HL-60 (cell line): Measurements from ENCODE around the gene PRPF40B.
"Not testable (repeated sequence)": the region's sequence is repeated elsewhere in the genome, so short reads cannot be mapped to it uniquely, and the experiment has no call there.

ENCODE experiments used
- DNase-seq, 2 experiments: peaks; one replicate each; pipeline ENCODE4 v3.0.0-alpha.2; 2010 to 2020; ENCODE audit warnings: low read depth in 1 of 2, low spot score in 1 of 2
- H3K27ac ChIP-seq: fragments of 250-450 bp; sonication (Bioruptor Pico); replicated peaks from 2 replicates; pipeline ENCODE4 v1.5.1; 2020; ENCODE audit warnings: mild to moderate bottlenecking, moderate library complexity
- H3K27me3 ChIP-seq: fragments of 250-450 bp; sonication (Bioruptor Pico); 2 replicates; pipeline ENCODE4 v1.5.1; 2021; ENCODE audit warnings: mild to moderate bottlenecking, moderate library complexity; ENCODE audit not compliant: insufficient read depth, poor library complexity, severe bottlenecking
- H3K4me3 ChIP-seq: replicated peaks from 2 replicates; pipeline ENCODE4 v1.5.1; 2011; ENCODE audit warnings: mild to moderate bottlenecking, control low read depth, low read length; ENCODE audit not compliant: insufficient read depth
- GABPA ChIP-seq: IDR thresholded peaks from 2 replicates; pipeline ENCODE4 v1.6.1; 2012; ENCODE audit warnings: low read depth
- POLR2AphosphoS5 ChIP-seq: IDR thresholded peaks from 2 replicates; pipeline ENCODE4 v1.6.1; 2012; ENCODE audit warnings: low read depth
- SPI1 ChIP-seq: IDR thresholded peaks from 2 replicates; pipeline ENCODE4 v1.6.1; 2012; ENCODE audit warnings: low read depth, mild to moderate bottlenecking, borderline replicate concordance
- TF ChIP-seq, protein P1 (sequence below): IDR thresholded peaks from 2 replicates; pipeline ENCODE4 v1.6.1; 2012; ENCODE audit warnings: low read depth; ENCODE audit not compliant: insufficient replicate concordance
- TF ChIP-seq, protein P2 (sequence below): IDR thresholded peaks from one replicate; pipeline ENCODE4 v1.5.1; 2011; ENCODE audit warnings: low read length, control low read depth, inconsistent platforms; ENCODE audit not compliant: insufficient read depth

The PRPF40B gene

GRCh38 chr12:49599961-49600360, 23.4 kb upstream of the PRPF40B start:
- Histone ChIP-seq H3K27ac (no peak overlapping the region), H3K4me3 (no peak overlapping the region), H3K27me3 (no peaks in the 10 kb centered on the region)
- DNase-seq: no peak
- TF ChIP-seq GABPA: no peak
- TF ChIP-seq, protein P1, sequence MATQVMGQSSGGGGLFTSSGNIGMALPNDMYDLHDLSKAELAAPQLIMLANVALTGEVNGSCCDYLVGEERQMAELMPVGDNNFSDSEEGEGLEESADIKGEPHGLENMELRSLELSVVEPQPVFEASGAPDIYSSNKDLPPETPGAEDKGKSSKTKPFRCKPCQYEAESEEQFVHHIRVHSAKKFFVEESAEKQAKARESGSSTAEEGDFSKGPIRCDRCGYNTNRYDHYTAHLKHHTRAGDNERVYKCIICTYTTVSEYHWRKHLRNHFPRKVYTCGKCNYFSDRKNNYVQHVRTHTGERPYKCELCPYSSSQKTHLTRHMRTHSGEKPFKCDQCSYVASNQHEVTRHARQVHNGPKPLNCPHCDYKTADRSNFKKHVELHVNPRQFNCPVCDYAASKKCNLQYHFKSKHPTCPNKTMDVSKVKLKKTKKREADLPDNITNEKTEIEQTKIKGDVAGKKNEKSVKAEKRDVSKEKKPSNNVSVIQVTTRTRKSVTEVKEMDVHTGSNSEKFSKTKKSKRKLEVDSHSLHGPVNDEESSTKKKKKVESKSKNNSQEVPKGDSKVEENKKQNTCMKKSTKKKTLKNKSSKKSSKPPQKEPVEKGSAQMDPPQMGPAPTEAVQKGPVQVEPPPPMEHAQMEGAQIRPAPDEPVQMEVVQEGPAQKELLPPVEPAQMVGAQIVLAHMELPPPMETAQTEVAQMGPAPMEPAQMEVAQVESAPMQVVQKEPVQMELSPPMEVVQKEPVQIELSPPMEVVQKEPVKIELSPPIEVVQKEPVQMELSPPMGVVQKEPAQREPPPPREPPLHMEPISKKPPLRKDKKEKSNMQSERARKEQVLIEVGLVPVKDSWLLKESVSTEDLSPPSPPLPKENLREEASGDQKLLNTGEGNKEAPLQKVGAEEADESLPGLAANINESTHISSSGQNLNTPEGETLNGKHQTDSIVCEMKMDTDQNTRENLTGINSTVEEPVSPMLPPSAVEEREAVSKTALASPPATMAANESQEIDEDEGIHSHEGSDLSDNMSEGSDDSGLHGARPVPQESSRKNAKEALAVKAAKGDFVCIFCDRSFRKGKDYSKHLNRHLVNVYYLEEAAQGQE: no peak
- TF ChIP-seq SPI1: no peak
- no peak for TF ChIP-seq POLR2AphosphoS5
- TF ChIP-seq, protein P2, sequence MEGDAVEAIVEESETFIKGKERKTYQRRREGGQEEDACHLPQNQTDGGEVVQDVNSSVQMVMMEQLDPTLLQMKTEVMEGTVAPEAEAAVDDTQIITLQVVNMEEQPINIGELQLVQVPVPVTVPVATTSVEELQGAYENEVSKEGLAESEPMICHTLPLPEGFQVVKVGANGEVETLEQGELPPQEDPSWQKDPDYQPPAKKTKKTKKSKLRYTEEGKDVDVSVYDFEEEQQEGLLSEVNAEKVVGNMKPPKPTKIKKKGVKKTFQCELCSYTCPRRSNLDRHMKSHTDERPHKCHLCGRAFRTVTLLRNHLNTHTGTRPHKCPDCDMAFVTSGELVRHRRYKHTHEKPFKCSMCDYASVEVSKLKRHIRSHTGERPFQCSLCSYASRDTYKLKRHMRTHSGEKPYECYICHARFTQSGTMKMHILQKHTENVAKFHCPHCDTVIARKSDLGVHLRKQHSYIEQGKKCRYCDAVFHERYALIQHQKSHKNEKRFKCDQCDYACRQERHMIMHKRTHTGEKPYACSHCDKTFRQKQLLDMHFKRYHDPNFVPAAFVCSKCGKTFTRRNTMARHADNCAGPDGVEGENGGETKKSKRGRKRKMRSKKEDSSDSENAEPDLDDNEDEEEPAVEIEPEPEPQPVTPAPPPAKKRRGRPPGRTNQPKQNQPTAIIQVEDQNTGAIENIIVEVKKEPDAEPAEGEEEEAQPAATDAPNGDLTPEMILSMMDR: no peak

DNA sequence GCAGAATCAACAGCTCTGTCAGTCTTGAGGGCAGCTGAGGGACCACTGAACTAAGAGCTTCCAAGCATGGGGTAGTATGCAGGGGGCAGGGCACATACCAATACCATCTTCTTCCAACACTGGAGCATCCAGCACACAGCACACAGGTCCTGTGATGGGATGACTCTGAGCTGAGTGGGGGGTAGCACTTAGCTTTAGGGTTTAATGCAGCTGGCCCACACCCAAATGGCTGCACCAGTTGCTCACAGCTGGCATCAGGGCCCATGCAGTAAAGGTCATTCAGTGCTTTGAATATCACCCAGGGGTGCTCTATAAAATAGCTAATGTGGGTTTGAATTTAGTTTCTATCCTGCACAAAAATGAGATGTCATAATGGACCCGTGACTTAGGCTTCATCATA, 19.6 kb upstream of the PRPF40B start:
- no peak overlapping the region for H3K27ac ChIP-seq
- H3K4me3 ChIP-seq: no peak overlapping the region
- H3K27me3 ChIP-seq: no peaks in the 10 kb centered on the region
- no peak for DNase-seq
- TF ChIP-seq, protein P2: no peak
- TF ChIP-seq POLR2AphosphoS5: no peak
- TF ChIP-seq, protein P1: no peak
- TF ChIP-seq GABPA: no peak
- no peak for TF ChIP-seq SPI1

DNA sequence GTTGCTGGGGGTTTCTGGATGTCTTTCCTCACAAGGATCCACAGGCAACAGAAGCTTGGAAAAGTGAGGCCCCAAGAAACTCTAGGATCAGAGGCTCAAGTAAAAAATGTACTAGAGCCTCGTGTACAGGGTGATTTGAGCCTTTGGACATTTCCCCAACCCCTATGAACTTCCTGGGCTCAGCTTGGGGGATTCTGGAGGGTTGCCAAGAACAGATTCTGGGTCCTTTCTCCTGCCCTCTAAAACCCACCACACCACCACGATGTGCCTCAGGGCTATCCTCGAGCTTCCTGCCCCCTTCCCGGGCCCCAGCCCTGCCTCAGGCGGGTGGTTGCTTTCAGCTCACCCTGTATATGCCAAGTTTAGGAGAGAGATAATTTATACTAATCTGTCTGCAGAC, 18.5 kb upstream of the PRPF40B start:
- H3K27me3 ChIP-seq: no peaks in the 10 kb centered on the region
- no peak overlapping the region for H3K4me3 ChIP-seq
- TF ChIP-seq, protein P2: no peak
- TF ChIP-seq SPI1: no peak
- no peak overlapping the region for H3K27ac ChIP-seq
- DNase-seq: no peak

GRCh38 chr12:49605539-49605938, 17.8 kb upstream of the PRPF40B start, which contains the start of gene FAM186B:
FAM186B (minus strand) TSS chr12:49605639; CDS start chr12:49605477, 162 bp downstream.
- not testable (repeated sequence) for H3K27ac ChIP-seq, H3K4me3 ChIP-seq, DNase-seq, H3K27me3 ChIP-seq
